ENCODE results near the gene SYCE1. TPM values are rescaled to one million over a fixed set of nuclear protein-coding genes. Genes with fewer than 3 reads are reported as not detected.

SYCE1 gene
- total and polyA plus RNA-seq, 2 donors (not counting 1 experiment from before 2014, with no cell fraction given): 0.42 TPM; not detected in 1

DNA sequence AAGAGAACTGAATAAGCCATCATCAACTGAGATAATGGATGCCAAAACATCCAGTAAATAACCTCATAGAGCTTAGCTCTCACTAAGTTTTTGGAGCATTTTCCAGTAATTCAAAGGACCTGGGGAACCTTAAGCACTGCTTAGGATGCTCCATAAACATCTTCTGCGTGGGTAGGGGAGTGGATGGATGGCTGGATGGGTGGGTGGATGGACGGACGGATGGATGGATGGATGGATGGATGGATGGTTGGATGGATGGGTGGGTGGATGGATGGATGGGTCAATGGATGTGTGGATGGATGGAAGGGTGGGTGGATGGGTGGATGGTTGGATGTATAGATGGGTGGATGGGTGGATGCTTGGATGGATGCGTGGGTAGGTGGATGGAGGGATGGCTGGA, 29.2 kb downstream of the SYCE1 start:
- ChIA-PET CTCF (no interaction called here), POLR2A (no interaction called here)
- H3K36me3 ChIP-seq (replicated peaks in 1 of 2; ENCODE audit: control extremely low read depth in 1 of 2, control insufficient read depth in 1 of 2, extremely low read depth in 1 of 2, insufficient read depth in 2 of 2, low read length in 1 of 2): no peaks in the 10 kb centered on the region
- no peak for DNase-seq
- no peak for ATAC-seq (ENCODE audit: low read depth)
- no peaks in the 10 kb centered on the region for H3K9me3 ChIP-seq (ENCODE audit: control extremely low read depth in 1 of 3, control insufficient read depth in 2 of 3, insufficient read depth in 1 of 3, low read length in 2 of 3)
- H3K4me2 ChIP-seq (replicated peaks; ENCODE audit: low read depth, low read length, poor library complexity, severe bottlenecking): no peak overlapping the region
- WGBS (ENCODE audit: insufficient coverage): 40% methylated on average over 3 of the region's 4 CpGs
- H3K27me3 ChIP-seq (replicated peaks in 1 of 4; ENCODE audit: control extremely low read depth in 1 of 4, control insufficient read depth in 3 of 4, insufficient read depth in 4 of 4, low read length in 3 of 4): peaks cover 0 to 20% (median 3%) of the 10 kb centered on the region in 4 experiments
- H3K4me1 Mint-ChIP-seq: peaks cover 4% of the 10 kb centered on the region
- no peak for TF ChIP-seq EZH2 (IDR thresholded peaks at IDR 0.05; ENCODE audit: borderline replicate concordance, insufficient read depth, low read depth, low read length, poor library complexity, severe bottlenecking)
- no peak for TF ChIP-seq CTCF (IDR thresholded peaks at IDR 0.05)
- H3K4me3 ChIP-seq (ENCODE audit: control extremely low read depth in 1 of 5, extremely low read depth in 1 of 5, insufficient read depth in 1 of 5, low read depth in 2 of 5, low read length in 4 of 5): no peak overlapping the region
- H3K27me3 Mint-ChIP-seq: peaks cover 27% of the 10 kb centered on the region
- H3K79me2 ChIP-seq (ENCODE audit: control insufficient read depth, insufficient read depth, low read length): no peaks in the 10 kb centered on the region
- no peak overlapping the region for H3K9ac ChIP-seq (ENCODE audit: low read length)
- H3K27ac Mint-ChIP-seq: no peak overlapping the region
- no peak overlapping the region for H2AFZ ChIP-seq (ENCODE audit: insufficient read depth, low read depth, low read length, poor library complexity, severe bottlenecking)
- no peak overlapping the region for H3K4me3 Mint-ChIP-seq
- intact Hi-C loops (cut with micrococcal nuclease): no loop called here
- H3K27ac ChIP-seq (ENCODE audit: low read length in 2 of 2): no peak overlapping the region
- no peaks in the 10 kb centered on the region for H3K4me1 ChIP-seq (ENCODE audit: control insufficient read depth in 2 of 2, insufficient read depth in 2 of 2, low read length in 2 of 2)
- no peaks in the 10 kb centered on the region for H4K20me1 ChIP-seq (ENCODE audit: control insufficient read depth, insufficient read depth, low read length, poor library complexity, severe bottlenecking)
- no peaks in the 10 kb centered on the region for H3K9me3 Mint-ChIP-seq (ENCODE audit: insufficient read depth)

GRCh38 chr10:133534417-133534816, 31.0 kb downstream of the SYCE1 start:
- TF ChIP-seq EZH2 (IDR thresholded peaks at IDR 0.05; ENCODE audit: borderline replicate concordance, insufficient read depth, low read depth, low read length, poor library complexity, severe bottlenecking): no peak
- no peak for TF ChIP-seq CTCF (IDR thresholded peaks at IDR 0.05)
- CTCF ChIA-PET: no interaction called here
- DNase-seq: no peak

More at GRCh38 chr10:133534417-133534816, 31.0 kb downstream of the SYCE1 start:
- no peaks in the 10 kb centered on the region for H4K20me1 ChIP-seq (ENCODE audit: control insufficient read depth, insufficient read depth, low read length, poor library complexity, severe bottlenecking)
- no peak overlapping the region for H3K27ac ChIP-seq (ENCODE audit: low read length in 2 of 2)
- no peak overlapping the region for H2AFZ ChIP-seq (ENCODE audit: insufficient read depth, low read depth, low read length, poor library complexity, severe bottlenecking)
- H3K9ac ChIP-seq (ENCODE audit: low read length): no peak overlapping the region
- H3K36me3 ChIP-seq (replicated peaks in 1 of 2; ENCODE audit: control extremely low read depth in 1 of 2, control insufficient read depth in 1 of 2, extremely low read depth in 1 of 2, insufficient read depth in 2 of 2, low read length in 1 of 2): no peaks in the 10 kb centered on the region
- intact Hi-C loops (cut with micrococcal nuclease): no loop called here
- 92% methylated on average over 4 of the region's 7 CpGs for WGBS (ENCODE audit: insufficient coverage)
- Mint-ChIP-seq H3K9me3 (ENCODE audit: insufficient read depth) (no peaks in the 10 kb centered on the region), H3K4me1 (peaks cover 5% of the 10 kb centered on the region), H3K27ac (no peak overlapping the region), H3K4me3 (no peak overlapping the region), H3K27me3 (peaks cover 42% of the 10 kb centered on the region)
- ATAC-seq (ENCODE audit: low read depth): no peak
- POLR2A ChIA-PET: no interaction called here
- H3K9me3 ChIP-seq (ENCODE audit: control extremely low read depth in 1 of 3, control insufficient read depth in 2 of 3, insufficient read depth in 1 of 3, low read length in 2 of 3): no peaks in the 10 kb centered on the region
- H3K4me3 ChIP-seq (ENCODE audit: control extremely low read depth in 1 of 5, extremely low read depth in 1 of 5, insufficient read depth in 1 of 5, low read depth in 2 of 5, low read length in 4 of 5): no peak overlapping the region
- H3K4me2 ChIP-seq (replicated peaks; ENCODE audit: low read depth, low read length, poor library complexity, severe bottlenecking): no peak overlapping the region
- peaks cover 0 to 37% (median 6%) of the 10 kb centered on the region in 4 experiments for H3K27me3 ChIP-seq (replicated peaks in 1 of 4; ENCODE audit: control extremely low read depth in 1 of 4, control insufficient read depth in 3 of 4, insufficient read depth in 4 of 4, low read length in 3 of 4)
- H3K79me2 ChIP-seq (ENCODE audit: control insufficient read depth, insufficient read depth, low read length): no peaks in the 10 kb centered on the region
- H3K4me1 ChIP-seq (ENCODE audit: control insufficient read depth in 2 of 2, insufficient read depth in 2 of 2, low read length in 2 of 2): peaks cover 0 to 11% of the 10 kb centered on the region in 2 donors

Data from B cell (primary cell).